Kidney epithelial cell (primary cell): ENCODE data around the gene ATXN2. TPM values are rescaled to one million over a fixed set of nuclear protein-coding genes. Genes with fewer than 3 reads are reported as not detected.

Experiments
- DNase-seq: peaks from one replicate; pipeline ENCODE4 v3.0.0-alpha.2; 2010; ENCODE audit warnings: low read depth
- H3K27me3 ChIP-seq: 2 replicates; pipeline ENCODE4 v1.6.0; 2011; ENCODE audit warnings: low read length; ENCODE audit not compliant: control insufficient read depth, insufficient read depth
- H3K36me3 ChIP-seq: 2 replicates; pipeline ENCODE4 v1.5.1; 2011; ENCODE audit warnings: low read length; ENCODE audit not compliant: control insufficient read depth, insufficient read depth
- H3K4me3 ChIP-seq: 2 replicates; pipeline ENCODE4 v1.5.1; 2011; ENCODE audit warnings: low read depth, mild to moderate bottlenecking, control low read depth, low read length
- total RNA-seq: library from RNA; depleted of rRNA; stranded (reverse); fragments of >200 nt; gene quantifications from 2 replicates; pipeline ENCODE4 v1.2.3, GENCODE V29; 2015
- TF ChIP-seq, protein P1 (sequence below): IDR thresholded peaks from 2 replicates; pipeline ENCODE4 v1.5.1; 2011; ENCODE audit warnings: mild to moderate bottlenecking, moderate library complexity, low read length, control low read depth, inconsistent platforms; ENCODE audit not compliant: insufficient read depth, poor library complexity, severe bottlenecking

Gene ATXN2
- total RNA-seq, 1 donor from 2014 or later: 26.3 TPM

DNA sequence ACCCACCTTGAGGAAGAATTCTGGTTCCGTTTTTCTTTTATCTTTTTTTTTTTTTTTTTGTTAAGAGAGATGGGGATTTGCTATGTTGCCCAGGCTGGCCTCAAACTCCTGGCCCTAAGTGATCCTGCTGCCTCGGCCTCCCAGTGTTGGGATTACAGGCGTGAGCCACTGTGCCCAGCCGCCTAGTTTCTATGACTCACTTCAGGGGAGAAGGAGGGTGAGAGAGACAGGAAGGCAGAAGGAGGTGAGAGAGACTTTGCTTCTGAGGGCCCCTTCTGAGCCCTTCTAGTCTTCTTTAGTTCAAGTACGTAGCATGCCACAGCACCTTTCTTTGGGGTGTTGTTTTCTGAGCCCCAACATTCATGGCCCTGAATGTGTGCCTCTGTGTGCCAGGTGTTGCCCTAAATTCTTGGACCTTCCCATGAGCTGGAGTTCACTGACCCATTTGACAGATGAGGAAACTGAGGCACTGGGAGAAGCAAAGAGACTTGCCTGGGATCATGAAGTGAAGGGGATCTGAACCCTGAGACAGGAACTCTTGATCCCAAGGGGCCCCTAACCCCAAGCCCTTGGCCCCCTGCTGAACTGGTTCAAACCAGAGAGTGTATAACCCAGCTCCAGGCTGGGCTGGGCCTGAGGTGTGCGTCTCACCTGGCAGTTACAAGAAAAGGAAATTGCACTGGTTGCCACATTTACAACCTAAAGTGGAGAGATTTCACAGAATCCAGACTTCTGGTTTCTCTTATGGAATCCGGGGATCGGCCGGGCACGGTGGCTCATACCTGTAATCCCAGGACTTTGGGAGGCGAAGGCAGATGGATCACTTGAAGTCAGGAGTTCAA is 172.6 kb downstream of the ATXN2 start:
- no peak overlapping the region for H3K4me3 ChIP-seq
- no peaks in the 10 kb centered on the region for H3K27me3 ChIP-seq
- TF ChIP-seq, protein P1, sequence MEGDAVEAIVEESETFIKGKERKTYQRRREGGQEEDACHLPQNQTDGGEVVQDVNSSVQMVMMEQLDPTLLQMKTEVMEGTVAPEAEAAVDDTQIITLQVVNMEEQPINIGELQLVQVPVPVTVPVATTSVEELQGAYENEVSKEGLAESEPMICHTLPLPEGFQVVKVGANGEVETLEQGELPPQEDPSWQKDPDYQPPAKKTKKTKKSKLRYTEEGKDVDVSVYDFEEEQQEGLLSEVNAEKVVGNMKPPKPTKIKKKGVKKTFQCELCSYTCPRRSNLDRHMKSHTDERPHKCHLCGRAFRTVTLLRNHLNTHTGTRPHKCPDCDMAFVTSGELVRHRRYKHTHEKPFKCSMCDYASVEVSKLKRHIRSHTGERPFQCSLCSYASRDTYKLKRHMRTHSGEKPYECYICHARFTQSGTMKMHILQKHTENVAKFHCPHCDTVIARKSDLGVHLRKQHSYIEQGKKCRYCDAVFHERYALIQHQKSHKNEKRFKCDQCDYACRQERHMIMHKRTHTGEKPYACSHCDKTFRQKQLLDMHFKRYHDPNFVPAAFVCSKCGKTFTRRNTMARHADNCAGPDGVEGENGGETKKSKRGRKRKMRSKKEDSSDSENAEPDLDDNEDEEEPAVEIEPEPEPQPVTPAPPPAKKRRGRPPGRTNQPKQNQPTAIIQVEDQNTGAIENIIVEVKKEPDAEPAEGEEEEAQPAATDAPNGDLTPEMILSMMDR: no peak
- no peak for DNase-seq
- H3K36me3 ChIP-seq: no peaks in the 10 kb centered on the region

DNA sequence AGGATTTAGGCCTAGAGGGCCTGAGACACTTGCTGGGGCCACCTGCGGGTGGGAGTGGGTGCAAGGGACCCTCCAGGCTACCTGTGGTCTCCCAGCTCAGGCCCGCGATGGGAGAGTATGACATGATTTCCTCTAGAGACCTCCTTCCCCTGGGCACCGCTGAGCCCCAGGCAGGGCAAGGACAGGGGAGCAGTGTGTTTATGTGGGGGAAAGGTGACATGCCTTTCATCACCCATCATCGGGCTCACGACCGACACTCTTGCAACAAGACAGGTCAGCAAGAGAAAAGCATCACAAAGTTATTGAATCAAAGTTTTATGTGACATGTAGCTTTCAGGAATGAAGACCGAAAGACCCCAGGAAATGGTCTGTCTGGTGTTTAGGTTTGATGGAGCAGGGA is 173.5 kb downstream of the ATXN2 start:
- H3K27me3 ChIP-seq: no peaks in the 10 kb centered on the region
- DNase-seq: no peak
- H3K36me3 ChIP-seq: no peaks in the 10 kb centered on the region
- H3K4me3 ChIP-seq: no peak overlapping the region
- TF ChIP-seq, protein P1: no peak

DNA sequence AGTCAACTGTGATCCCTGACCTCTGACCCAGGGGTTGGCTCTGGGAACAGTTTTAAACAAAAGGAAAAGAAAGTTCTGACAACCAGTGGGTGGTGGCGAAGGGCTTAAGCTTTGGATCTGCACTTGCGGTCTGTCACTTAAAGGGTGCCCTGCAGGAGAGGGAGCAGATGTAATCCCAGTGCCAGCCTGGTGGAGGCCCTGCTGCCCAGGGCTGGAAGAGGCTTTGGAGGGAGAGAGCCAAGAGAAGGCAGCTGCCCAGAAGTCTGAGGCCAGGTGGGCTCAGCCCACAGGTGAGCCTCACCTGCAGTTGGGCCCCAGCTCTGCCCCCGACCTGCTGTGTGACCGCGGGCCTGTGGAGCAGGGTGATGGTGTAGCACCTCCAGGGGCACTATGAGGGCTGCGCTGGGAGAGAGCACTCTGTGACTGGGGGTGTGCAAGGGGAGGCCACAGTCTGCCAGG is 174.3 kb downstream of the ATXN2 start:
- no peaks in the 10 kb centered on the region for H3K36me3 ChIP-seq
- TF ChIP-seq, protein P1: peak; percentile 4

DNA sequence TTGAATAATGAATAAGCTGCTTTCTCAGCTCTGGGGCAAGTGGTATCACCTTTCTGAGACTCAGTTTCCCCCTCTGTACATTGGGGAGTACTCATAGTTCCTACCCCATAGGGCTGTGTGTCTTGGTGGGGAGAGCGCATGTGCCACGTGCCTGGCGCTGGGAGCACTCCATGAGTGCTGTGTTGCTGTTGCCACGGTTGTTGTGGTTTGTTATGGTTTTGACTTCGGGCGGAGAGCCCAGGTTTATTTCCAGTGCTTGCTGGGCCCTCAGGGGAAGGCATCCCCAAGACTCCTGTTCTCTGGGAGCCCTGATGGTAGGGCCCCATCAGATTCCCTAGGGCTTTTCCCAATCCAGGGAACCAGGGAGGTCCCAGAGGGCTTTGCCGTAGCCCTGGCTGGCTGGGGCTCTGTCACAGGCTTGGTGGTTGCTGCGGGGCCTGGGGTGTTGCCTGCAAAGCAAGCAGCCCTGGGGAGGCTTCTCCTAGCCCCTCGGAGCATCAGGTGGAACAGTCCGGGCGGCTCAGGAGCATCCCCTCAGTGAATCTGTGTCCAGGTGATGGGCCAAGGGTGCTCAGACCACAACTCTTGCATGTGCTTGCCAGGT is 174.8 kb downstream of the ATXN2 start:
- TF ChIP-seq, protein P1: no peak
- DNase-seq: no peak
- no peaks in the 10 kb centered on the region for H3K36me3 ChIP-seq
- no peak overlapping the region for H3K4me3 ChIP-seq
- no peaks in the 10 kb centered on the region for H3K27me3 ChIP-seq

More for the DNA sequence above, 174.3 kb downstream of the ATXN2 start:
- DNase-seq: no peak
- H3K4me3 ChIP-seq: no peak overlapping the region
- H3K27me3 ChIP-seq: no peaks in the 10 kb centered on the region

DNA sequence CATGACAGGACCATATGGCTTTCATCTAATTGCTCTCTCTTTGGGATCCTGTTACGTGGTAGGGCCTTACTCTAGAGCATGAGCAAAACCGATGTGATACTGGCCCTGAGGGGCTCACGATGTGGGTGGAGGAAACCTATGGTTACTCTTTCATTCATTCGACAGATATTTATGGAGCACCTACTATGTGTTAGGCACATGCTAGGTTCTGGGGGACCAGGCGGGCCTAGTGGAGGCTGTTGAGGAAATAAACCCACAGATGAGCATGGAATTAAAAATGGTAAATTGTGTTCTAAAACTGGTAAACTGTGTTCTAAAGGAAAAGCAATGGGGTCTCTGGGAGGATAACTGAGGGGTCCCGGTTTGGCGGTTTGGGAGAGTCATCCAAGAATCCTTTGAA is 178.6 kb downstream of the ATXN2 start:
- no peaks in the 10 kb centered on the region for H3K36me3 ChIP-seq
- TF ChIP-seq, protein P1: no peak
- H3K4me3 ChIP-seq: no peak overlapping the region
- H3K27me3 ChIP-seq: no peaks in the 10 kb centered on the region
- DNase-seq: no peak
